COR-L47 (cell line): ENCODE data around the gene MGAT5.
"Not testable (repeated sequence)": the region's sequence is repeated elsewhere in the genome, so short reads cannot be mapped to it uniquely, and the experiment has no call there.

Experiments used
- DNase-seq: peaks from one replicate; lab custom pipeline; 2025; lab: John Stamatoyannopoulos, UW

MGAT5 gene

DNA sequence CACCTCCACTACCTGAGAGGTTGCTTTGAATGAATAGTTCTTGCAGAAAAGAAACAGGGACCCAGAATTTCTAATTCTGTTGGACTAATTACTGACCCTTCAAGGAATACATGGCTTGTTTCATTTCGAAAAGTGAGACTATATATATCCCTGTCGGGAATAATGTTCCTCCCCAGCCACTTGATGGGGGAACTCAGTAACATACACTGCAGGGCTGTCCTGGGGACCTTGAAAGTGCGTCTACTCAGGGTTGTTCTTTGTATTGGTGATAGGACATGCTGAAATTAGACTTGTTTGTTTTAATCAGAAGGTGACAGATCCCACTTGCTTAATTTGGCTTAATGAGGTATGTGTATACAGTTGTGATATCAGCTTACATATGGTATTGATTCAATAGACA is 25.5 kb downstream of the MGAT5 start:
- no peak for DNase-seq

DNA sequence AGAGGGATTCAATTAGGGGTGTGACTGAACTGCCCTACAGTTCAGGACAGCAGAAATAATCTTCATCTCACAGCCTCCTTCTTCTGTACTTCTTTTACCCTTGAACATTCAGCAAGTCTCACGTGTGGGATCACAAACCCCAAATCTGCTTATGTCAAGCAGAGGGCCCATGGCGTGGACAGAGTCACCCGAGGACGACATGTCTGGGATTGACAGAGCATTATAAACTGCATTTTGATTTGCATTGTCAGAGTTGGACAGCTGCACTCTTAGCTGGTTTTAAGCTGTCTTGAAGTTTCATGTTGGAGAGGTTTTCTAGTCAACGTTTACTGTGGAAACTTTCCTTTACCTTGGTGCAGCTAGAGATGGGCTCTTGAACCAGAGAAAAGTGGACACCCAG is 26.4 kb downstream of the MGAT5 start:
- DNase-seq, result no peak

DNA sequence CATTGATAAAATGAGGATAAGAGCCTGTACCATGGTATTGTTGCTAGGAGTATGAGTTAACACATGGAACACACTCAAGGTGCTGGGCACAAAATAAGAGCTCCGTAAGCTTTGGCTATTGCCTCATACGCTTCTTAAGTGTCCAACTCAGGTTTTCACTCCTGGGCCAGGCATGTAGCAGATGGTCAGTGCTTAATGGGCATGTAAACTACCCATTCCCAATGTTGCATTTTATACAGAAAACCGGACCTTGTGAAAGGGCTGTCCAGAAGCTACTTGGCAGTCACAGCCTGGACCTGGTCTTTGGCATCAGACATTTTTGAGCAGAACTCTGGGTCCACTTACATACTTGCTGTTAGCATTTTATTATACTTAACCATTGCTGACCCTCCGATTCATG is 26.9 kb downstream of the MGAT5 start:
- no peak for DNase-seq

DNA sequence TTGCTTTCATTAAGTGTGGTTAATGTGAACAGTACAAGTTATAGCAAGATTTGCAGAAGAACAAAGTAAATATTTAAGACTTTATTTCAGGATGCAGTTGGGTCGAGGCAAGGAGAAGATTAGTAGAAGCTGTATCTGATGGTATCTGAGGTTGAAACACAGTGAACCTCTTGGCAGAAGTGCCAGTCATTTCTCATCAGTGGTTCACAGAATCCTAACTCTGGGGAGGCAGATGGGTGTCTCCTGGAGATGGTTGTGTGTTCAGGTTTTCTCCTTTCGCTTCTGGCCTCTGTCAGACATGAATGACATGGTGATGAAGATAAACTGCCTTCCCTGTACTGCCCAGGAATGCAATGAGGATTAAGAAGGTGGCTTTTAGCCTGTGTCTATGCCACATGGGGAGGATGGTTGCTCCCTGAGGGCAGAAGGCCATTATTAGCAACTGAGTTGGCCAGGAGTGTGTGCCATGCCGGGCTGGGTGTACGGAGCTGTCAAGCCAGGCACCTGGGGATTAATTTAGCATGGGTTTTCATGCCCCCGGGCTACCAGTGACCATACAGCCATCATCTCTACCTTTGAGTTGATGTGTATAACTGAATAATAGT is 28.0 kb downstream of the MGAT5 start:
- DNase-seq, result no peak

DNA sequence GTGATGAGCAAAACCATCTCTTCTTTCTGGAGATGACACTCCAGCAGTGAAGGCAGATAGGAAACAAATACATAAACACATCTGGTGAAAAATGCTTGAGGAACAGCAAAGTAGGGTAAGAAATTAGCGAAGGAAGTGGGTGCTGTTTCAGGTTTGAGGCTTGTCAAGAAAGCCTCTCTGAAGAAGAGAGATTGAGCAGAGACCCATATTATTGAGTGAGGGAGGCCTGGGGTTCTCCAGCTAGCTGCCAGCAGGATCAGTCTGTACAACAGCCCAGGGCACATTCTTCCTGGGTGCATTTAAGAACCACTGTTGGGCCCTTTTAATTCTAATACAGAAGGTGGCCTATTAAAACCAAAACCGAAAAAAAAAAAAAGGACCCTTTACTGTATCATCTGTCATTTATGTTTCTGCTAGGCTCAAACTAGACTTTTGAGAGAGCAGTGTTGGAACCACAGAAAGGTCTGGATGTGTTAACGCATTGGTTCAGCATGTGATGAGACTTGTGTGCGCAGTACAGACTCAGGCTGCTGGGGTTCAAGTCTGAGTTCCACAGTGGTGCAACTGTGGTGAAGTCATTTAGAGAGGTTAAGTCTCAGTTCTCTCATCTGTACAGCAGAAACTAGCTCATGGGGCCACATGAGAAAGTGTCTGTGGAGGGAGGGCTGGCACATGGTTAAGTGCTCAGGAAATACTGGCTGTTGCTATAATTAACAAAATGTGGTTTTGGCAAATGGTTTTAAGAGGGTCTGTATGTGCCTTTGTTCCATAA is 28.9 kb downstream of the MGAT5 start:
- DNase-seq, result no peak

DNA sequence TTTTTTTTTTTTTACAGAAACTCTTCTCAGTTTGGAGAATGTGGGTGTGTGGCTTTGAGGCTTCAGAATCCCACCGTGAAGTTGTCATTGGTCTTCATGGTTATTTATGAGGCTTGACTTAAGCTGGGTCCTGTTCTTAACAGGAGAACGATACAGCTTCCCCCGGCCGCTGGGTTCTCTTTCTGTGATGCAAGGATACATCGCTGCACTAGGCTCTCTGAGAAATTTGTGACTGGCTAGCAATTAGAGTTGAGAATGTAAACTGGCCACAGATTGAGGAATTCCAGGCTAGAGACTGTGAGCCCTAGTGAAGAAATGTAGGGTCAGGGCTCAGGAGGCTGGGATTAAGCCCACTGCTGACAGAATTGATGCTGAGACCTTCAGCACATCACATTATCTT is 29.8 kb downstream of the MGAT5 start:
- DNase-seq, result no peak

DNA sequence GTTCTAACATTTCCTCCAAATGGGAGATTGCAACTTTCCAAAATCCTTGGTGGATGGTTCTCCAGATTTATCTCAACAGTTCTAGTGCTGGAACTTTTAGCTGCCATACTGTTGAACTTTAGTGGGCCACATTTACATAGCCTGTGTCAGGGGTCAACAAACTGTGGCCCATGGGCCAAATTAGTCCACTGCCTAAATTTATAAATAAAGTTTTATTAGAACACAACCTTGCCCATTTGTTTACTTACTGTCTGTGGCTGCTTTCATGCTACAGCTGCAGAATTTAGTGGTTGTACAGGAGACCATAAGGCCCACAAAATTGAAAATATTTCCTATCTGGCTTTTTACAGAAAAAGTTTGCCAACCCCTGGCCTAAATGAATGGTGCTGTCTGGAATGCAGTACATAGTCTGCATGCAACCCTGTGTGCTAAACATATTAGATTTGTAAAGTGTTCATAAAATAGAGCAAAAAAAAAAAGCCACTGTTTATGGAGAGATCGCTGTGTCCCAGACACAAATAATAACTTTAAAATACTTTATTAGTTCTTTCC is 30.3 kb downstream of the MGAT5 start:
- no peak for DNase-seq

DNA sequence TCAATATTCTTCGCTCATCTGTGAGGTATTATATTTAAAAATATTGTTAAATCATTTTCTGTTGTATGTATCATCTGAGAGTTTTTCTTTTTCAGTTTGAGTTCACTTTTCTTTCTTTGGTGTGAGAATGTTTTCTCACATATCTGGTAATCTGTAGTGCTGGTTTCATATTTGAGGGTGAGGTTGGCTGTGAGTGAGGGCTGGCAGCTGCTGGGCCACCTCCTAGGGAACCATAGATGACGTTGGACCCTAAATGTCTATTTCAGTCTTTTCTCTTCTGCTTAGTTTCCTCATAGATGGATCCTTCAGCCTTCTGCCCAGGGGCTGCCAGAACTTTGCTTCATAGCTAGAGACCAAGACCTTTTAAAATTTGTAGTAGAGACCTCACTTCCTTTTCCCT is 33.5 kb downstream of the MGAT5 start:
- no peak for DNase-seq

DNA sequence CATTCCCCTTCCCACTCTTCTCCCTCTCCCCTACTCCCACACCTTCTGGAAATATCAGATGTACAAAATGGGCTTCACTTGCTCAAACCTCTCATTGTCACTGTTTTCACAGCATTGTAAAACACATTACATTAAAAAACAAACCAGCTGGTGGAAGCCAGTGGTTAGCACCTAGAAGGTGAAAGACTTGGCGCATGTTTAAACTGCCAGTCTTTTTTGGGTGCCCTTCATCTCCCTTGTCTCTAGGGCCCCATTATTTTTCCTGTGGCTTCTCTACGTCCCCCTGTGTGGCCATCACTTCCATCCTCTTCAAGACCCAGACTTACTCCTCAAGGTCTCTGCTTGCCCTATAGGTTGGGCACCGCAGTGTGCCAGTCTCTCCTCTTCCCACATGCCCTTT is 34.9 kb downstream of the MGAT5 start:
- no peak for DNase-seq

DNA sequence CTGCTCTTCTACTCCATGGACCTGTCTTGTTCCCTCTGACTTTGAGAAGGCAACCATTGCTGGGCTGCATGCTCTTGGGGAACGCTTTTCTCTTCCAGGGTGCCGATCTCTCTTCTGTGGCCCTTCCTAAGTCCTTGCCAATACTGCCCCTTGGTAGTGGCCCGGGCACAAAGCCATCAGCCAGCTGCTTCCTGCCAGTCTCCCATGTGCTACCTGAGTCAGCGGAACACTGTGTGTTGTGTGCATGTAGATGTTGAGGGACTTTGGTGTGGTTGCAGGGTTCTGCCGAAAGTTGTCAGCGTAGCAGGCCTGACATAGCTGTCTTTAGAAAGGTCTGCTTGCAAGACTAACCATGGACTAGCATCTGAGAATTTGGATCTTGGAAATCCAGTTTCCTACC is 35.4 kb downstream of the MGAT5 start:
- DNase-seq, result no peak

DNA sequence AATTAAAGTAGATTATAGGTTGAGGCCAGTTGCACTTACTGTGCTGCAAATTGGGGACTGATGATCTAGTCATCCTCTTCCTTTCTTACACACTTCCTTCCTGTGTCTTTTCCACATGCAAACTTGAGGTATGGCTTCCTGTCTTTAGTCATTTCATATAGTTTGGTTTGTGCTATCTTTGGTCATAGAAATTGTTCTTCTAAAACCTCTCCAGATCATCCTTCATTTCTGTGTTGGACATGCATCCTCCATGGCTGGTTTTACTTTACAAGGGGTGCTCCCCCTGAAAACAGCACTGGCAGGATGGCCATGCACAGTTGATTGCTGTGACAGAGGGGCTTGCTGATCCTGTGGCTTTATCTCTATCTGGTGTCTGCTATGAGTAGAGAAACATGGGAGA is 36.5 kb downstream of the MGAT5 start:
- DNase-seq, result no peak

DNA sequence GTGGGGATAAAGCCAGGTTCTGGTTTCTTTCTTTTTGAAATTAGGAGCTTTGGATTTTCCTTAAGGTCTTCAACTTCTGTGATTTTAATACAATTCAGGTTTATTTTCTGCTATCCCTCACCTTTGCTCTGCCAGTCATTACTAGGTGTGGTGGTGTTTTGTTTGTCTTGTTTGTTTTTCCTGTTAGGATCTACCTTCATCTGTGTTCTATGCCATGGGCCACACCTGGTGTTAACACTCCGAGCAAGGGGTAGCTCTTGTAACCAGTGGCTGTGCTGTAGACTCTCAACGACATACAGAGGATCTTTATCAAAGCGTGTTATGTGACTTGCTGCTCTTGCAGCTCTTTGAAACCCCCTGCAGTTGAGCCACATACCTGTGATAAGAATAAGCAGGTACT is 38.6 kb downstream of the MGAT5 start:
- DNase-seq, result no peak

DNA sequence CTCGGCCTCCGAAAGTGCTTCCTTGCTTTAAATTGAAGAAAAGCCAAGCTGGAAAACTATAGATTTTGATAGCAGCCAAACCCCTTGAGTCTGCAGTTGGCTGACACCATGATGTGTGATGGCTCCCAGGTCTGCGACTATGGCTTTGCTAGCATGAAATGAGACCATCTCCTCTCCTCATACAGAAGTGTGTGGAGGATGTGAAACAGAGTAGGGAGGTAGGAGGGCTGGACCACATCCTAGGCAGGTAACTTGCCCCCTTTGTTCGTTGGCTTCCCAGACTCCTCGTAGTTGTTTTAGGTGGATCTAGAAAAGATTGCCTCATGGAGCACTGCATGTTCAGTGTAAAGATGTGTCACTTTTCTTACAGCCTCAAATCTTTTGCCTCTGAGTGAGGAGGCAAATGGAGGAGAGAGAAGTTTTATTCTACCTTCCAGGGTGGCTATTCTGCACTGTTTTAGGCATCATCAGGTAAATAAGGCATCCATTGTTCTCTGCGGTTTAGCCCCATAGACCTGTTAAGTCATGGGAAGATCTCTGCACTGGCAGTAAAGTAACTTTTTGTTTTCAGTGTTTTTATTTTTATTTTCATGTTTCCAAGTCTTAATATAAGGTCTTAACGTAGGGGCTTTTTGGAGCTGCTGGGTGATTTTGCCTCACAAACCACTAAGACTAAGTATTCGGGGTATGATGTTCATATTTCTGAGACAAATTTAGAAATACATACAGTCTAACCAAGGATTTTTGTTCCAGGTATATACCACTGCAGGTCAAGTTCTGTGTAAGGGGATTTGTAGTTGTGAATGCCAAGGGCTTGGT is 40.1 kb downstream of the MGAT5 start:
- DNase-seq, result no peak

DNA sequence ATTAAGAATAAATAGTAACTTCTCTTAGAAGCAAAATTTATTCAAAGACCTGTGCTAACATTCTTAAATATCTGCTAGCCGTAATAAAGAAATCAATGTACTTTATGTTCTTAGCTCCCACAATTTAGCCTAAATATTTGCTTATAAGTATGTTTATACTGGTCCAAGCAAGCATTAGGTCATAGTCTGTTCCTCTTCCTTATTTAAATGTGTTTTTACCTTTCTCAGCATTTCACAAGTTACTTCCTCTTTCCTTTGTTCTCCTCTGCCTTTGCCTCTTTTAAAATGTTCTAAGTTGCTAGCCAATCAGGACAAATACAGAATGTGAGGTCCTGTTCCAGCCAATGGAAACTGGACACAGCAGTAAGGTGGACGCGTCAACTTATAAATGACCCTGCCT is 40.7 kb downstream of the MGAT5 start:
- not testable (repeated sequence) for DNase-seq

DNA sequence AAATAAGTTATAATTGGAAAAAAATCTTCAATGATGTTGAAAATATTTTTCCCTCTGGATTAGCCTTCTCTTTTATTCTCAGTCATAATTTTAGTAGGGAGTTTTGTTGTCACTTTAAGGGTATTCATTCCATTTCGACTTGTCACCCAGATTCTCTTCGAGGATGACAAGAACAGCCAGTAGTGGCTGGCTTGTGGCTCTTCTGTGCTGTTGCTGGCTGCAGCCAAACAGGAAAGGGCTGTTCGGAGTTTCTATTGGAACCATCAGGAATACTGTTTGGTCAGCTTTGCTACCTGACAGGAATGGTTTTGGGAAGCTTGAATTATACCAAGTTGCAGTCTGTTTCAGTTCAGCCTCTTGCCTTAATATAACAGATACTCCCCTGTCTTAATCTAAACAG is 41.6 kb downstream of the MGAT5 start:
- DNase-seq, result no peak

DNA sequence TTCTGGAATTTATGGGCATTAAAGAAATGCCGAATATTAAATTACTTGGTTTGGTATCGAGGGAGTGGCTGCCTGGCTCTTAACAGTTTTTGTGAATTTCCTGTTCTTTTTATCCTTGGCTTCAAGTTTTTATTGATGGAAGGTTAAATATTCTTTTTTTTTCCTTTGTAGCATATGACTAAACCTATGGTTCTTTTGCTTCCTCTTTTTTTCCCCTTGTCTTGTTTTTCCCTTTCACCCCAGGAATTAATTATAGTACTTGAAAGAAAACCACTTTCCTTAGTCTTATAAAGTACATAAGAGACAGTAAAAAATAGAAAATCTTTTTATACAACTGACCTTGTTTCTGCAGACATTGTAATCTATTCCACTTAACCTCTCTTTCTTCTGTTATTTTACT is 42.4 kb downstream of the MGAT5 start:
- DNase-seq, result no peak

DNA sequence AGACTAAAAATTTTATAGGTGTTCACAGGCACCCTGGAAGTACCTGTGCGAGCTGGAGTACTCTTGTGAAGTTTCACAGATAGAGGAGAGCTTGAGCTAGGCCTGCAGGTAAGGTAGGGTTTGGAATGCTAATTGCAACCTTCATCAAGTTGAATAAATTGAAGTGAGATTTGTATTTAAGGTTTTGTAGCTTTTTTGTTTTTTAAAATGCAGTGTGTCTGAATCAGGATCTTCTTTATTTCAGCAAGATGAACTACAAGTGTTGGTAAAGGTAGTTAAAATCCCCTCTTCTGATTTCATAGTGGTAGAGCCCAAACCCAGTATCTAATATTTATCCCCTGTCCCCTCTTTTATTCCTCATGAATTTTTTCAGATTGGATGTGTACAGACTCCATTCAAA is 45.5 kb downstream of the MGAT5 start:
- no peak for DNase-seq

DNA sequence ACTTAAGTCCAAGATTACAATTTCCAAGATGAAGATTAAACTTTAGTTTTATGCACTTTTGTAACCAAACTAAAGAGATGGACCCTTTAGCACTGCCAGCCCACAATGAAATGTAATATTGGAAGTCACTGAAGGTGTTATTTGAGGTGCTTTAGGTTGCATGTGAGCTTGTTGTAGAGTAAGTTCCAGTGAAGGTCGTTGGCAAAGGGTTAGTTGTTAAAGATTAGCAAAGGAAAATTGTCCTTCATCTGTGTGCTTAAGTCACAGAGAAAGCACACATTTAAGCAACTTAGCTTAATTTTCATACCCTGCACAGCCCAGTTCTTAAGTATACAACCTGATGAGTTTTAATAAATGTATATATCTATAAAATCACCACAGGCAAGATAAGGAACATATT is 46.7 kb downstream of the MGAT5 start:
- no peak for DNase-seq

DNA sequence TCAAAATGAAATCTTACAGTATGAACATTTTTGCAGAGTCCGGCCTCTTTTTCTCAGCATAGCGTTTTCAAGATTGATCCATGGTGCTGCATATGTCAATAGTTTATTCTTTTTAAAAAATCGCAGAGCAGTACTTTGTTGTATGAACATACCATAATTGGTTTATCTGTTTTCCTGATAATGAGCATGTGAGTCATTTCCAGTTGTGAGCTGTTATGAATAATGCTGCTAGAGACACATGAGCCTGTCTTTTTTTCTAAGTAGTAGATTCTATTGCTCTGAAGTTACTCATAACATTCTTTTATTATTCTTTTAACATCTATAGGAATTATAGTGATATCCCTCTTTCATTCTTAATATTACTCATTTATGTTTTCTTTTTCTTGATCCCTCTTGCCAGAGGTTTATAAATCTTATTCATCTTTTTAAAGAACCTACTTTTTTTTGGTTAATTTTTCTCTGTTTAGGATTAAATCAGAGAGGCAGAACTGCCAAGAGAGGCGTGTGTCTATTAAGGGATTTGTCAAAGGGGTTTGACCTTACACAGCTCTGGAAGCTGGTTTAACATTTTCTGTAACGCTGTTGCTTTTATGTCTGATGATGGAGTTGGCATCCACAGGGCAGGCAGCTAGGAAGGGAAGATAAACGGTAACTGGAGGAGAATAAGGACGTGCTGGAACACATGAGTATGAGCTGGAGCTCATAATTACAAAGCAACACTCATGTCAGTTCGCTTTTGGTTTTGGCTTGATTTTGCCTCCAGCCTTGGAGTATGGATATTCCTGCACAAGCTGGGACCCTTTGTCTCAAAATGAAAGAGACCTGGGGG is 47.4 kb downstream of the MGAT5 start:
- no peak for DNase-seq

DNA sequence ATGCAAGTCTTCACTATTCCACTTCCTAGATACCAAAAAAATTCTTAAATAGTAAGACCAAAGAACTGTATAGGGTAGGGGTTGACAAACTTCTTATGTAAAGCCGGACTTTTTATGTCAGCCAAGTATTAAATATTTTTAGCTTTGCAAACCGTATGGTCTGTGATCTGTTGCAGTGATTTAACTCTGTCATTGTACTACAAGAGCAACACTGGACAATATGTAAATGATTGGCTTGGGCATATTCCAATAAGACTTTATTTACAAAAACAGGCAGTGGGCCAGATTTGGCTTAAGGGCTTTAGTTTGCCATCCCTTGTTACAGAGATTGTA is 48.0 kb downstream of the MGAT5 start:
- no peak for DNase-seq

DNA sequence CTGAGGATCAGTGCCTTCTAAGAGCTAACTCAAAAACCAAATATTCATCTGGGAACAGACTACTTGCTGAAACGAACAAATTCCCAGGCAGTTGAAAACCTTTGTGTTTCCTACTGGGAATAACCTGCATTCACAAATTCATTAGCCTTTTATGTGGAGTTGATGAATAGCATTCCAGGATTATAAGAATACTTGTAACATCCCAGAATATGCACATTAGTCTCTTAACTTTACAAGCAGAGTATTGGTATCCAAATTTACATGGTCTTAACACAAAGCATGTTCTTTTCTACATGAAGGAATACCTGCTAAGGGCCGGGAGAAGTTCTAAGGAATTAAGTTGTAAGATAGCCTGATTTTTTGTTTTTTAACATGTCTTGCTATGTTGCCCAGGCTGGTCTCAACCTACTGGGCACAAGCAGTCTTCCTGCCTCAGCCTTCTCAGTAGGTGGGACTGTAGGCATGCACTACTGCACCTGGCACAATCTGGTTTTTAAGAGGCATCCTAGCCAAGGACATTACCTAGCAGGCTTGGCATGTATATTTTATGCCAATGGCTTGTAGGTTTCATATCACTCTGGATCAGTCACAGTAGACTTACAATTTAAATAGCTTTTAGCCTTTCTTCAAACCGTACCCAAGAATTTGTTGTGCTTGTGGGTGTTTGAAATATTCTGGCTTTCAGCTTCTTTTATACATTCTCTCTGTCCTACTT is 50.7 kb downstream of the MGAT5 start:
- DNase-seq, result no peak

DNA sequence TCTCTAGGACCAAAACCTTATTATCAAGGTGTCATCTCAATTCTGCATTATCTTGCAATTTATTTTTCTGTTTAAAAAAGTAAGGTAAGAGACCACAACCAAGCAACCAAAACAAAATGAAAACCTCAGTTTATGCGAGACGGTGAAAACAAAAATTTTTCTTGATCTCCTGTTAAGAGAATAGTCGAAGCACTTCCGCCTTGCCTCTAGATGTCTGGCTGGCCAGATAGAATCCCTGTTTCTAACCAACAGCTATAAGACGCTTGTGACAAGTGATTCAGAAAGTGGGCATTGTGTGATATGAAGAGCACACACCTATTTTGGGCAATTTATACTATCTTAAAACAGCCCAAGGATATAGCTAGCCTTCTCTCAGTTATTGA is 51.2 kb downstream of the MGAT5 start:
- DNase-seq, result no peak
